Neuronal stem cell (in vitro differentiated cells): ENCODE data around the gene ZNF276.

Experiments used
- DNase-seq: peaks from one replicate; pipeline ENCODE4 v3.0.0-alpha.2; 2013; ENCODE audit warnings: low spot score
- H2AFZ ChIP-seq: one replicate; pipeline ENCODE4 v1.6.1; 2013; ENCODE audit warnings: mild to moderate bottlenecking, low read length, inconsistent platforms
- H2AK5ac ChIP-seq: 2 replicates; pipeline ENCODE4 v1.6.1; 2013; ENCODE audit warnings: low read depth, mild to moderate bottlenecking, inconsistent platforms, low read length, moderate library complexity, mixed read lengths
- H2BK120ac ChIP-seq: 2 replicates; pipeline ENCODE4 v1.6.1; 2013; ENCODE audit warnings: low read depth, mild to moderate bottlenecking, inconsistent platforms, low read length, moderate library complexity, mixed read lengths
- H2BK12ac ChIP-seq: one replicate; pipeline ENCODE4 v1.6.1; 2013; ENCODE audit warnings: low read length, inconsistent platforms
- H2BK15ac ChIP-seq: 2 replicates; pipeline ENCODE4 v1.6.1; 2013; ENCODE audit warnings: mild to moderate bottlenecking, low read length, inconsistent platforms, mixed read lengths
- H2BK5ac ChIP-seq: one replicate; pipeline ENCODE4 v1.6.1; 2013; ENCODE audit warnings: inconsistent platforms, mild to moderate bottlenecking, low read length, moderate library complexity
- H3K14ac ChIP-seq: one replicate; pipeline ENCODE4 v1.6.1; 2013; ENCODE audit warnings: low read length, inconsistent platforms
- H3K18ac ChIP-seq: 2 replicates; pipeline ENCODE4 v1.6.1; 2013; ENCODE audit warnings: low read length, inconsistent platforms
- H3K23ac ChIP-seq: 2 replicates; pipeline ENCODE4 v1.6.1; 2013; ENCODE audit warnings: low read depth, mild to moderate bottlenecking, mixed read lengths, low read length, inconsistent platforms; ENCODE audit not compliant: poor library complexity
- H3K27ac ChIP-seq: replicated peaks from 3 replicates; pipeline ENCODE4 v1.5.1; 2013; ENCODE audit warnings: low read length, inconsistent platforms
- H3K27me3 ChIP-seq, 3 experiments: 2 replicates each; pipeline ENCODE4 v1.6.1; 2013; ENCODE audit warnings: low read length in 3 of 3, mild to moderate bottlenecking in 2 of 3, inconsistent platforms in 1 of 3, low read depth in 1 of 3, mixed read lengths in 1 of 3, moderate library complexity in 1 of 3; ENCODE audit not compliant: control insufficient read depth in 3 of 3, insufficient read depth in 3 of 3
- H3K36me3 ChIP-seq, 2 donors: replicated peaks in 1 of 2; 2 replicates each; pipeline ENCODE4 v1.6.1; 2013; ENCODE audit warnings: low read length in 2 of 2; ENCODE audit not compliant: control insufficient read depth in 2 of 2, insufficient read depth in 2 of 2
- H3K4ac ChIP-seq: 2 replicates; pipeline ENCODE4 v1.6.1; 2013; ENCODE audit warnings: inconsistent platforms, mild to moderate bottlenecking, low read length, moderate library complexity
- H3K4me1 ChIP-seq, 2 donors: 1 replicate in 1 of 2; 2 replicates in 1 of 2; pipeline ENCODE4 v1.6.1; 2013; ENCODE audit warnings: low read length in 2 of 2, low read depth in 1 of 2; ENCODE audit not compliant: control insufficient read depth in 2 of 2, insufficient read depth in 1 of 2
- H3K4me2 ChIP-seq: one replicate; pipeline ENCODE4 v1.6.1; 2013; ENCODE audit warnings: mild to moderate bottlenecking, low read length, inconsistent platforms; ENCODE audit not compliant: insufficient read depth, poor library complexity, severe bottlenecking
- H3K4me3 ChIP-seq, 2 donors: 2 replicates each; pipeline ENCODE4 v1.5.1; 2013; ENCODE audit warnings: low read length in 2 of 2, mild to moderate bottlenecking in 2 of 2, inconsistent platforms in 1 of 2, moderate library complexity in 1 of 2
- H3K79me1 ChIP-seq: one replicate; pipeline ENCODE4 v1.6.1; 2013; ENCODE audit warnings: low read depth, mild to moderate bottlenecking, inconsistent platforms, low read length, moderate library complexity
- H3K9ac ChIP-seq: one replicate; pipeline ENCODE4 v1.6.1; 2013; ENCODE audit warnings: mild to moderate bottlenecking, low read depth, low read length, inconsistent platforms; ENCODE audit not compliant: poor library complexity
- H3K9me3 ChIP-seq, 2 donors: replicated peaks in 1 of 2; 2 replicates each; pipeline versions ENCODE3 to v1.6.1; 2013; ENCODE audit warnings: low read length in 2 of 2, mild to moderate bottlenecking in 2 of 2, inconsistent platforms in 1 of 2, low read depth in 1 of 2, mixed read lengths in 1 of 2, moderate library complexity in 1 of 2; ENCODE audit not compliant: control insufficient read depth in 2 of 2, insufficient read depth in 1 of 2
- H4K8ac ChIP-seq: one replicate; pipeline ENCODE4 v1.6.1; 2013; ENCODE audit warnings: low read depth, mild to moderate bottlenecking, inconsistent platforms, low read length, moderate library complexity
- H4K91ac ChIP-seq: one replicate; pipeline ENCODE4 v1.6.1; 2013; ENCODE audit warnings: low read length, low read depth, mild to moderate bottlenecking, inconsistent platforms; ENCODE audit not compliant: poor library complexity
- WGBS, 2 donors: extraction: QIAGEN DNeasy Blood & Tissue Kit; methylation state at CpG; one replicate each; pipeline ENCODE4 v1.1.7; 2013; ENCODE audit warnings: missing lambda C conversion rate in 2 of 2, mixed read lengths in 1 of 2; ENCODE audit not compliant: insufficient read length in 2 of 2, insufficient replicate concordance in 1 of 2; ENCODE audit errors: extremely low coverage in 2 of 2; 5-methylcytosine and 5-hydroxymethylcytosine counted together

ZNF276 gene

DNA sequence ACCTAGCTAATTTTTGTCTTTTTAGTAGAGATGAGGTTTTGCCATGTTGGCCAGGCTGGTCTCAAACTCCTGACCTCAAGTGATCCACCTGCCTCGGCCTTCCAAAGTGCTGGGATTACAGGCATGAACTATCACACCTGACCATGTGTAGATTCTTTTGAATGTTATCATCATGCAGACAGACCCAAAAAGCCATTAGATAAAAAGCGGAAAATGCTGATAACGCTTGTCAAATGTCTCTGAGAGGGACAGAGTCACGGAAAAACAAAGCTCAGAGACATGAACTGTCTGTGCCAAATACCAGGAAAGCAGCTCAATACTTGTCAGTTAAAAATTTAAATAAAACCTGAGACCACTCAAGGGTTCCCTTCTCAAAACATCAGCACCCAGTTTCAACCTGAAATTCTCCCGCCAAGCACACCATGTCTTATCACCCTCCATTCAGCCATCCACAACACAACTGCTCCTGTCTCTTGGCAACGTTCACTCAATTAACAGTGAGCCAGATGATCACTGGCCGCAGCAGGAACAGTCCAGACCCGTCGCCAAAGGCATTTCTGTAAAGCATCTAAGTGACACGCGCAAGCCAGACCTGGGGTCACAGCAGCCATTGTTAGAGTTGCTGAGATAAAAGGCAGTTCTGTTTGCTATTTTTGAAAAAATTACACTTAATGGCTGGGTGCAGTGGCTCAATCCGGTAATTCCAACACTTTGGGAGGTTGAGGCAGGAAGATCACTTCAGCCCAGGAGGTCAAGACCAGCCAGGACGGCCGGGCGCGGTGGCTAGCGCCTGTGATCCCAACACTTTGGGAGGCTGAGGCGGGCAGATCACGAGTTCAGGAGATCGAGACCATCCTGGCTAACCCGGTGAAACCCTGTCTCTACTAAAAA is 65.4 kb downstream of the ZNF276 start:
- Histone ChIP-seq H3K4ac (no peak overlapping the region), H3K9me3 (no peaks in the 10 kb centered on the region), H2AFZ (no peak overlapping the region), H3K4me2 (no peak overlapping the region), H3K79me1 (peaks cover 4% of the 10 kb centered on the region), H3K23ac (no peak overlapping the region), H2BK15ac (no peak overlapping the region), H3K27ac (no peak overlapping the region), H2BK12ac (no peak overlapping the region), H4K8ac (no peak overlapping the region), H3K9ac (no peak overlapping the region), H3K14ac (no peak overlapping the region), H4K91ac (no peak overlapping the region), H3K18ac (no peak overlapping the region), H3K4me1 (no peaks in the 10 kb centered on the region), H2BK120ac (no peak overlapping the region), H2BK5ac (no peak overlapping the region), H3K4me3 (no peak overlapping the region), H2AK5ac (no peak overlapping the region), H3K27me3 (no peaks in the 10 kb centered on the region), H3K36me3 (peaks cover 30 to 96% of the 10 kb centered on the region in 2 donors)
- DNase-seq: no peak
- no CpG with 5 or more reads among the region's 21 CpGs for WGBS, 2 donors

DNA sequence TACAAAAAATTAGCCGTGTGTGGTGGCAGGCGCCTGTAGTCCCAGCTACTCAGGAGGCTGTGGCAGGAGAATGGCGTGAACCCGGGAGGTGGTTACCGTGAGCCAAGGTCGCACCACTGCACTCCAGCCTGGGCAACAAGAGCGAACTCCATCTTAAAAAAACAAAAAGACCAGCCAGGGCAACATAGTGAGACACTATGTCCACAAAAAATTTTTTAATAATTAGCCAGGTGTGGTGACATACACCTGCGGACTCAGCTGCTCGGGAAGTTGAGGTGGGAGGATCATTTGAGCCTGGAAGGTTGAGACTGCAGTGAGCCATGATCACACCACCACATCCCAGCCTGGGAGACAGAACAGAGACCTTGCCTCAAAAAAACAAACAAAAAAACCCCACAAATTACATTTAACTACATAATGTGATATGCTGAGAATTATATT is 66.0 kb downstream of the ZNF276 start:
- no peak overlapping the region for H3K27ac ChIP-seq
- H3K9ac ChIP-seq: no peak overlapping the region
- no CpG with 5 or more reads among the region's 9 CpGs for WGBS, 2 donors

More for the DNA sequence above, 66.0 kb downstream of the ZNF276 start:
- H2BK12ac ChIP-seq: no peak overlapping the region
- H3K4me3 ChIP-seq: no peak overlapping the region
- H2BK120ac ChIP-seq: no peak overlapping the region
- no peaks in the 10 kb centered on the region for H3K9me3 ChIP-seq
- H3K36me3 ChIP-seq: peaks cover 35 to 98% of the 10 kb centered on the region in 2 donors
- no peak overlapping the region for H3K4ac ChIP-seq
- no peak overlapping the region for H3K23ac ChIP-seq
- H3K14ac ChIP-seq: no peak overlapping the region
- H3K79me1 ChIP-seq: peaks cover 4% of the 10 kb centered on the region
- H3K18ac ChIP-seq: no peak overlapping the region
- no peaks in the 10 kb centered on the region for H3K4me1 ChIP-seq
- H3K4me2 ChIP-seq: no peak overlapping the region
- no peak overlapping the region for H2BK15ac ChIP-seq
- H4K91ac ChIP-seq: no peak overlapping the region
- H2BK5ac ChIP-seq: no peak overlapping the region
- DNase-seq: no peak
- no peak overlapping the region for H2AFZ ChIP-seq
- H3K27me3 ChIP-seq: no peaks in the 10 kb centered on the region
- no peak overlapping the region for H2AK5ac ChIP-seq
- H4K8ac ChIP-seq: no peak overlapping the region
